Hindlimb muscle (tissue), 1 donor: ENCODE measurements around the gene CDKN2D. TPM values are rescaled to one million over a fixed set of nuclear protein-coding genes. Genes with fewer than 3 reads are reported as not detected.
"Not testable (repeated sequence)": the region's sequence is repeated elsewhere in the genome, so short reads cannot be mapped to it uniquely, and the experiment has no call there.

Source experiments
- DNase-seq: peaks from one replicate; pipeline ENCODE4 v3.0.0-alpha.2; 2013
- polyA plus RNA-seq: library from polyadenylated mRNA; unstranded; fragments of 120-200 nt; gene quantifications from one replicate; pipeline ENCODE4 v1.2.1, GENCODE V29; 2013; ENCODE audit not compliant: insufficient read length

The CDKN2D gene
- polyA plus RNA-seq, 1 donor, result 14.4 TPM

DNA sequence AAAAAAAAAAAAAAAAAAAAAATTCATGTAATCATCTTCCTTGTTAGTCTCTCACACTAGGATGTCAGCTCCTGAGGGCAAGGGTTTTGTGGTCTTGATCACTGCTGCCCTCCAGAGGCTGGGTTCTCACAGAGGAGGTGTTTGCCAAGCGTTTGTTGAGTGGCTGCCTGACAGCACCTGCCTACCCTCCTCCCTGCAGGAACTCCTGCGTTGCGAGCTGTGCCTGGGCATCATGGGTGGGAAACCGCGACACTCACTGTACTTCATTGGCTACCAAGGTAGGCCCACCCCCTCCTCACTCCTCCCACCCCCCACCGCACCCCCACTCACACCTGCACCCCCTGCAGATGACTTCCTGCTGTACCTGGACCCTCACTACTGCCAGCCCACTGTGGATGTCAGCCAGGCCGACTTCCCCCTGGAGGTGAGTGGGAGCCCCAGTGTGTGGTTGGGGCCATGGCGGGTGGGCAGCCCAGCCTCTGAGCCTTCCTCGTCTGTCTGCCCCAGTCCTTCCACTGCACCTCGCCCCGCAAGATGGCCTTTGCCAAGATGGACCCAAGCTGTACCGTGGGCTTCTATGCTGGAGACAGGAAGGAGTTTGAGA lies 17.0 kb downstream of the CDKN2D start:
- DNase-seq, result no peak

DNA sequence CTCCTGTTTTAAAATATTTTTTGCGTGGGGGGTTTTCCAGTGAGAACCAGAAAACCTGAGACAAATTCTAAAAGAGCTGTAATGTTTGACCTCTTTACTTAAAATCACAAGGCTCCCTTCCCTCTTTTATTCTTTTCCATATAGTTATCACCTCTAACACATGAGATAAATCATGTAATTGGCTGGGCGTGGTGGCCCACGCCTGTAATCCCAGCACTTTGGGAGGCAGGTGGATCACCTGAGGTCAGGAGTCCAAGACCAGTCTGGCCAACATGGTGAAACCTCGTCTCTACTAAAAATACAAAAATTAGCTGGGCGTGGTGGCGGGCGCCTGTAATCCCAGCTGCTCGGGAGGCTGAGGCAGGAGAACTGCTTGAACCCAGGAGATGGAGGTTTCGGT lies 17.8 kb downstream of the CDKN2D start:
- not testable (repeated sequence) for DNase-seq

DNA sequence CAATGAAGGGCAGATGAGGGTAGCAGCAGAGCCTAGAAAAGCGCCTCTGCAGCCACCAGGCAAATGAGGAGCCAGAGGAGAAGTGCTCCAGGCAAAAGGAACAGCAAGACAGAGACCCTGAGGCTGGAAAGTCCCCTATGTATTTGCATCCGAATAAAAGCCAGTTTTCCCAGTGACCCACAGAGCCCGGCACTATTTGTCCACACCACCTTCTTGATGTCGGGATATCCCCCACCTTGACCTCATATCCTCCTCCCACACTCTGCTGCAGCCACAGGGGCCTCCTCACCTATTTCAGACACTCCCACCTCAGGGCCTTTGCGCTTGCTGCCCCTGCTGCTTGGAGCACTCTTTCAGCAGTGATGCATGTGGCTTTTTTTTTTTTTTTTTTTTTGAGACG lies 18.4 kb downstream of the CDKN2D start:
- no peak for DNase-seq

DNA sequence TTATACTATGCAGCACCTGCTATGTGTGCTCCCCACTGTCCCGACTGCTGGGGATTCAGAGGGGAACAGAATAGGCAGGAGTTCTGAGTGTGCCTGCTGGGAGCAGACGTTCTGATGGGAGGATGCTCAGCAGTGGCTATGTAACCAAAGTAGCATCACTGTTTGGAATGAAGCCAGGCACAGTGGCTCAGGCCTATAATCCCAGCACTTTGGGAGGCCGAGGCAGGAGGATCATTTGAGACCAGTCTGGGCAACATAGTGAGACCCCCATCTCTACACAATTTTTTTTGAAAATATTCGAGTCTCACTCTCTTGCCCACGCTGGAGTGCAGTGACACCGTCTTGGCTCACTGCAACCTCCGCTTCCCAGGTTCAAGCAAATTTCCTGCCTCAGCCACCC lies 19.0 kb downstream of the CDKN2D start:
- DNase-seq, result no peak

DNA sequence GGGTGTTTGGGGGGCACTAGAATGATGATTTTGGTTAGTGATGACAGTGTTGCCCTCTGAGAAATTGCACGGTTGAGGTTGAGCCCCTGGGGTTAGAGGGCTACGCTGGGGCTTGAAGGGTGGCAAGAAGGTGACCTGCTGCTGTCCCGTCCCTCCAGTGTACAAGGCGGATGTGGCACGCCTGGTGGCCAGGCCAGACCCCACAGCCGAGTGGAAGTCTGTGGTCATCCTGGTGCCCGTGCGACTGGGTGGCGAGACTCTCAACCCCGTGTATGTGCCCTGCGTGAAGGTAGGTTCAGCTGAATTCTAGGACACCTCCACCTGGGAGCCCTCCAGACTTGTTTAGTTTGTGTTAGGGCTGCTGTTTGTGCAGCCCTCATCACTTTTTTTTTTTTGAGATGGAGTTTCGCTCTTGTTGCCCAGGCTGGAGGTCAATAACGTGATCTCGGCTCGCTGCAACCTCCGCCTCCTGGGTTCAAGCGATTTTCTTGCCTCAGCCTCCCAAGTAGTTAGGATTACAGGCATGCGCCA lies 20.0 kb downstream of the CDKN2D start:
- no peak for DNase-seq

DNA sequence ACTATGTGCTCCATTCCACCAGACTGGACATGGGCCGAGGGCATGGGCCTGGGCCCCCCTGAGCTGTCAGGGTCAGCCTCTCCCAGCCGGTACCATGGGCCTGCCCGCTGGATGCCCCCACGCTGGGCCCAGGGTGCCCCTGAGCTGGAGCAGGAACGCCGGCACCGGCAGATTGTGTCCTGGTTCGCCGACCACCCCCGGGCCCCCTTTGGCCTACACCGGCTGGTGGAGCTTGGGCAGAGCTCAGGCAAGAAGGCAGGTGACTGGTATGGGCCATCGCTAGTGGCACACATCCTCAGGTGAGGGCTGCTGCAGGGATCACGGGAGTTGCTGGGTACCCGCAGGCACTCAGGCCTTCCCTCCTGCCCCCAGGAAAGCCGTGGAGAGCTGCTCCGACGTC lies 22.0 kb downstream of the CDKN2D start:
- no peak for DNase-seq

DNA sequence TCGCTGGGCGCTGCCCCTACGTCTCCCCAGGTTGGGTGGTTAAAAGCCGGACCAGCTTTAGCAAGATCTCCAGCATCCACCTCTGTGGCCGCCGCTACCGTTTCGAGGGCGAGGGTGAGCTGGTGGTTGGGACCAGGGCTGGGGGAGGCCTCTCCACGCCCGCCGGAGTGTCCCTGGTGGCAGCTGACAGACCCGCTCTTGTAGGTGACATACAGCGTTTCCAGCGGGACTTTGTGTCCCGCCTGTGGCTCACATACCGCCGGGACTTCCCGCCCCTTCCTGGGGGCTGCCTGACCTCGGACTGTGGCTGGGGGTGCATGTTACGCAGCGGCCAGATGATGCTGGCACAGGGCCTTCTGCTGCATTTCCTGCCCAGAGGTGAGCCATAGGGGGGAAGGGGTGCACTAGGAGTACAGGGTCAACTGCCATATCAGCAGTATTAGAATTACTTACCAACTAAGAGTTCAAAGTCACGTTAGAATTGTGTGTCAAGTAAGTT lies 24.0 kb downstream of the CDKN2D start:
- DNase-seq, result no peak

DNA sequence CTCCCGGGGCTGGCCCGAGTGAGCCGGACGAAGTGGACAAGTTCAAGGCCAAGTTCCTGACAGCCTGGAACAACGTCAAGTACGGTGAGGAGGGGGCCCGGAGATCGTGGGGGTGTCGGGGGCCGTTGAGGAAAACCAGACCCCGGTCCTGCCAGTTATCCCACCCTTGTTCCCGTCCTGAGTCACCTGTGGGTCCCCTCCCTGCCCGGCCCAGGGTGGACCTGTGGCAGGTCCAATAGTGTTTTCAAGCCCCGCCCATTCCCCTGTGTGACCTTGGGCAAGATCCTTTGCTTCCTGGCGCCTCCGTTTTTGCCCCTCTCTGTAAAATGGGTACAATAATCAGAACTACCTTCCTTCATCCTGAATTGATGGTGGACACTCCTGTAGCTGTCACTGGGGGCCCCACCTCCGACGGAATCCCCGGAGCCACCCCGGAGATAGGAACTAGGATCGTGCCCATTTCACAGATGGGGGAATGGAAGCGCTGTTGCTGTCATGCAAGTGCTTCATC lies 24.5 kb downstream of the CDKN2D start:
- DNase-seq, result no peak

DNA sequence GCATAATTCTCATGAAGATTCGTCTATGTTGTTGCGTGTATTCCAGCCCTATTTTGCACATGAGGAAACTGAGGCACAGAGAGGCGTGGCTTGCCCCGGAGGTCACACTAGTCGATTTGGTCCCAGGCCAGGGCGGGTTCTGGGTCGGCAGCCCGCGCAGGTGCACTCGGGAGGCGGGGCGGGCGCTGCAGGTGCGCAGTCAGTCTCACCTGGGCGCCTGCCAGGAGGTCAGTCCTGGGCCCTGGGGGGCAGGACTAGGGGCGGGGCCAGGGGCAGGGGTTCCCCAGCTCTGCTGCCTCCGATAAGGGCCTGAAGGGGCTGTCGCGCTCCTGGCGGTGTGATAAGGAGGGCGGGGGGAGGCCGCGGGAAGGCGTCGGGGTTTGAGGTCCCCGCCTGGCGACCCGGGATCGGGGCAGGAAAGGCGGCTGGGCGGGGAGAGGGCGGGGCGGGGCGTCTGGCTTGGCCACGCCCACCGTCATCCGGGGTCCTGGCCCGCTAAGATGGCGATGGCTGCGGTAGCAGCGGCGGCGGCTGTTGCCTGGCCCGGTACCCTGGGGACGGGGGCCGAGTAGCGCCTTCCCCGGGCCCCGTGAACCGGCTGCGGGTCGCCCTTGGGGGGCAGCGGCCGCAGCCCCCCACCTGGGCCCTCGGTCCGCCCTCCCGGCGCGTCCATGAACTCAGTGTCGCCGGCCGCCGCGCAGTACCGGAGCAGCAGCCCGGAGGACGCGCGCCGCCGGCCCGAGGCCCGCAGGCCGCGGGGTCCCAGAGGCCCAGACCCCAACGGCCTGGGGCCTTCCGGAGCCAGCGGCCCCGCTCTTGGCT lies 25.1 kb downstream of the CDKN2D start, which contains the start of gene ATG4D:
ATG4D (plus strand) TSS at position 485 of the 822 bp plus-strand sequence; CDS start at position 672, 187 bp downstream.
- DNase-seq, result peak; percentile 71

DNA sequence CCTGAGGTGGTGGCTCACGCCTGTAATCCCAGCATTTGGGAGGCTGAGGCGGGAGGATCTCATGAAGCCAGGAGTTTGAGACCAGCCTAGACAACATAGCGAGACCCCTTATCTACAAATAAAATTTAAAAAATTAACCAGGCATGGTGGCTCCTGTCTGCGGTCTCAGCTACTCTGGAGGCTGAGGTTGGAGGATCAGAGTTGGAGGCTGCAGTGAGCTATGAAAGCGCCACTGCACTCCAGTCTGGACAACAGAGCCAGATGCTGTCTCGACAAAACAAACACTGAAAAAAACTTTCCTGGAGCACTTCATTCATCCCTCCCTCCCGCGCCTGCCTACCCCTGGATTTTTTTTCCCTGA lies 25.7 kb downstream of the CDKN2D start:
- no peak for DNase-seq

DNA sequence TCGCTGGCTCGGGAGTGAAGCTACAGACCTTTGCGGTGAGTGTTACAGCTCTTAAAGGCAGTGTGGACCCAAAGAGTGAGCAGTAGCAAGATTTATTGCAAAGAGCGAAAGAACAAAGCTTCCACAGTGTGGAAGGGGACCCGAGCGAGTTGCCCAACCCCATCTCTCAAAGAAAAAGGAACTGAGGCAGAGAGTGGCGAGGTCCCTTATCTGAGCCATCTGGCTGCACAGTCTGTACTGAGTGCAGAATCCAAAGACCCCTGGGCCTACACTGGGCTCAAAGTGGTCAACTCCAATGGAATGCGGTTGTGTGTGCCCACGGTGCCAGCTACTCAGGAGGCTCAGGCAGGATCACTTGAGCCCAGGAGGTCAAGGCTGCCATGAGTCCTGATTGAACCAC lies 29.8 kb downstream of the CDKN2D start:
- DNase-seq, result not testable (repeated sequence)

DNA sequence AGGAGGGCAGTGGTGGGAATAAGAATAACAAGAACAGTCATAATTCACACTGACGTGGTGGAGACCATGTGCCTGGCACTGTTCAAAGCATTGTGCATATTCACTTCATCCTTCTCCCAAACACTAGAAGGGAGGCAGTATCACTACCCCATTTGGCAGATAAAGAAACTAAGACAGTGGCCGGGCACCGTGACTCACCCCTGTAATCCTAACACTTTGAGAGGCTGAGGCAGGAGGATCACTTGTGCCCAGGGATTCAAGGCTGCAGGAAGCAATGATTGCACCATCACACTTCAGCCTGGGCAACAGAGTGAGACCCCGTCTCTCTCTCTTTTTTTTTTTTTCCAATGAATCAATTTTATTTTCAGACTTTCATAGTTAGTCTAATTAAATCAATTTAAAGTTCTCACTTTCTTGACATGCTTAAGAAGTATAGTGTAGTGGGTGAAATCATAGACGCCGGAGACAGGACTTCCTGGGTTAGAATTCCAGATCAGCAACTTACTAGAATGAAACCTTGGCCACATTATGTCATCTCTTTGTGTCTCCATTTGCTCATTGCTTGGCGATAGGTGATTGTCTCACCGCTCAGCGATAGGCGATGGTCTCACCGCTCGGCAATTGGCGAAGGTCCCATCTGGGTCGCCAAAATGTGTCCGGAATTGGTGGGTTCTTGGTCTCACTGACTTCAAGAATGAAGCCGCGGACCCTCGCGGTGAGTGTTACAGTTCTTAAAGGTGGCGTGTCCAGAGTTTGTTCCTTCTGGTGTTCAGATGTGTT lies 30.4 kb downstream of the CDKN2D start:
- no peak for DNase-seq

DNA sequence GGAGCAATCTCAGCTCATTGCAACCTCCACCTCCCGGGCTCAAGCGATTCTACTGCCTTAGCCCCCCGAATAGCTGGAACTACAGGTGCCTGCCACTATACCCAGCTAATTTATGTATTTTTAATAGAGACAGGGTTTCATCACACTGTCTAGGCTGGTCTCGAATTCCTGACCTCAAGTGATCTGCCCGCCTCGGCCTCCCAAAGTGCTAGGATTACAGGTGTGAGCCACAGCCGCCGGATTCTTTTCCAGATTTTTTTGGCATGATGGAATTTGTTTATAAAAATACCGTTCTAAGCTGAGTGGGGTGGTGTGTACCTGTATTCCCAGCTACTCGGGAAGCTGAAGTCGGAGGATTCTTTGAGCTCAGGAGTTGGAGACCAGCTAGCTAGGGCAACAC lies 31.1 kb downstream of the CDKN2D start:
- no peak for DNase-seq

DNA sequence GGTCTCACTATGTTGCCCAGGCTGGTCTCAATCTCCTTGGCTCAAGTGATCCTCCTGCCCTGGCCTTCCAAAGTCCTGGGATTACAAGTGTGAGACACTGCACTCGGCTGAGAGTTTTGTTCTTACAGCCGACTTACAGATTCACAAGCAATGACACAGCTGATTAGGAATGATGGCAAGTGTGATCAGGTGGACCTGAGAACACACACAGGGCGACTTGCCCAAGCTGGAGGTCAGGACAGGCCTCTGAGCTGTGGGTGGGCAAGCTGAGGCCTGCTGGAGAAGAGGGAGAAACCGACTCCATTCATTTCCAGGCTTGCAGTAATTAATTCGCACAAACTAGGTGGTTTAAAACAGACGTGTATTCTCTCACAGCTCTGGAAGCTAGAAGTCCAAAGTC lies 33.2 kb downstream of the CDKN2D start:
- no peak for DNase-seq

DNA sequence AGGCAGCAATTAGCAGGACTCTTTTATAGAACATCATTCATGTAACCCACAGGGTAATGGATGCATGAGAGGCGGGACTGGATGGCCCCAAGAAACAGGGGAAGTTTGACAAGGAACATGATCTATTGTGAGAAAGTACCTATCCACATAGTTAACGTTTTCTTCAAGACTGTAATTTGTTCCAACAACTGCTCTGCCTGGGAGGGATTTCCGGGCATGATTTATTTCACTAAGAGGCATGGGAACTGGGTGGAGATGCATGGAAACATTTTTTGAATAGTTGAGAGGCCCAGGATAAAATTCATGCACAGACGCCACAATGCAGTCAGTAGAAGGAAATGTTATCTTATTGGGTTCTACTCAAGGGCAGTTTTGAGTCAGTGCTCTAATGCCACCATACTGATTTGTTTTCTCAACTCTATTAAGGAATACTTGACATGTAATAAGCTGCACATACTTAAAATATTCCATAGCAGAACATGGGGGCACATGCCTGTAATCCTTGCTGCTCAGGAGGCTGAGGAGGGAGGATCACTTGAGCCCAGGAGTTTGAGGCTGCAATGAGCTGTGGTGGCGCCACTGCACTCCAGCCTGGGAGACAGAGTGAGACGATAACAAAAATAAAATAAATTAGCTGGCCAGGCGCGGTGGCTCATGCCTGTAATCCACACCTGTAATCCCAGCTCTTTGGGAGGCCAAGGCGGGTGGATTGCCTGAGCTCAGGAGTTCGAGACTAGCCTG lies 35.0 kb downstream of the CDKN2D start:
- DNase-seq, result no peak

DNA sequence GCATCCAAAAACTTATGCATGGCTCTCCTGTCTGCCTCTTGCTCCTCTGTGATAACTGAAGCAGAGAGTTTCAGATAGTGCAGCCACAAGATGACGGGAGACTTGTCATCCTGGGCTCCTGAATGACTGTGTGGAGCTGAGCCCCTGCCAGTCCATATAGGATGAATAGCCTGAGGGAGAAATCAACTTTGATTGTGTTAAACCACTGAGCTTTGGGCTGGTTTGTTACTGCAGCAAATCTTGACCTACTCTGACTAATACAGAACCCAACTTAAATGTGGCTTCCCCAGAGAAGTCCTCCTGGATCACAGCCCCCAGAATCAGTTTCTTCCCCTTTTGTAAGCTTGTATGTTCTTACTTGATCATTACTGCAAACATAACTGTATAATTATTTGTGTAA lies 36.3 kb downstream of the CDKN2D start:
- DNase-seq, result no peak

DNA sequence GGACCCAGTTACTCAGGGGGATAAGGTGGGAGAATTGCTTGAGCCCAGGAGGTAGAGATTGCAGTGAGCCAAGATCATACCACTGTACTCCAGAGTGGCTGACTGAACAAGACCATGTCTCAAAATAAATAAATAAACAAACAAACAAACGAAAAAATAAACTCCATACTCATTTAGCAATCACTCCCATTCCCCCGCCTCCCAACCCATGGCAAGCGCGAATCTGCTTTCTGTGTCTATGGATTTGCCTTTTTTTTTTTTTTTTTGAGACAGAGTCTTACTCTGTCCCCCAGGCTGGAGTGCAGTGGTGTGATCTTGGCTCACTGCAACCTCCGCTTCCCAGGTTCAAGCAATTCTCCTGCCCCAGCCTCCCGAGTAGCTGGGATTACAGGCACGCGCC lies 41.9 kb downstream of the CDKN2D start:
- DNase-seq, result not testable (repeated sequence)

DNA sequence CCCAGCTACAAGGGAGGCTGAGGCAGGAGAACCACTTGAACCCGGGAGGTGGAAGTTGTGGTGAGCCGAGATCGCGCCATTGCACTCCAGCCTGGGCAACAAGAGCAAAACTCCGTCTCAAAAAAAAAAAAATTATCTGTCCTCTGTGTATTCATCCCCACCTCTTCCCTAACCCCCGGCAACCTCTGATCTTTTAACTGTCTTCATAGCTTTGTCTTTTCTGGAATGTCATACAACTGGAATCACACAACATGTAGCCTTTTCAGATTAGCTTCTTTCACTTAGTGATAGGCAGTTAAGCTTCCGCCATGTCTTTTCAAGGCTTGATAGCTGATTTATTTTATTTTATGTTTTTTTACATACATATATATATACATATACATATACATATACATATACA lies 43.1 kb downstream of the CDKN2D start:
- no peak for DNase-seq

DNA sequence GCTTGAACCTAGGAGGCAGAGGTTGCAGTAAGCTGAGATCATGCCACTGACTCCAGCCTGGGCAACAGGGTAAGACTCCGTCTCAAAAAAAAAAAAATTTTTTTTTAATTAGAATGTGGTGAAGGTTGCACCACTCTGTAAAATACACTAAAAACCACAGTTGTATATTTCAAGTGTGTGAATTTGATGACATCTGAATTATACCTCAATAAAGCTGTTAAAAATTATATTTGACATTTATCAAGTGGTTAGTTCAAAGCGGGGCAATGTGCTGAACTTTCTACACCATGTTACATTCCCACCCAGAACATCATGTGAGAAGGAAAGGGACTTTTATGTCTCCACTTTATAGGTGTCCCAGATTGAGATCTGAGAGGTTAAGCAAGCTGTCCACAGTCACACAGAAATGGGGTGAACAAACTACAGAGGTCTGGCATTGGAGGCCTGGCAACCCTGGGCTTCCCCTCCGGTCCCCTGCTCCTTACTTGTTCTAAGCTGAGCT lies 45.6 kb downstream of the CDKN2D start:
- no peak for DNase-seq

DNA sequence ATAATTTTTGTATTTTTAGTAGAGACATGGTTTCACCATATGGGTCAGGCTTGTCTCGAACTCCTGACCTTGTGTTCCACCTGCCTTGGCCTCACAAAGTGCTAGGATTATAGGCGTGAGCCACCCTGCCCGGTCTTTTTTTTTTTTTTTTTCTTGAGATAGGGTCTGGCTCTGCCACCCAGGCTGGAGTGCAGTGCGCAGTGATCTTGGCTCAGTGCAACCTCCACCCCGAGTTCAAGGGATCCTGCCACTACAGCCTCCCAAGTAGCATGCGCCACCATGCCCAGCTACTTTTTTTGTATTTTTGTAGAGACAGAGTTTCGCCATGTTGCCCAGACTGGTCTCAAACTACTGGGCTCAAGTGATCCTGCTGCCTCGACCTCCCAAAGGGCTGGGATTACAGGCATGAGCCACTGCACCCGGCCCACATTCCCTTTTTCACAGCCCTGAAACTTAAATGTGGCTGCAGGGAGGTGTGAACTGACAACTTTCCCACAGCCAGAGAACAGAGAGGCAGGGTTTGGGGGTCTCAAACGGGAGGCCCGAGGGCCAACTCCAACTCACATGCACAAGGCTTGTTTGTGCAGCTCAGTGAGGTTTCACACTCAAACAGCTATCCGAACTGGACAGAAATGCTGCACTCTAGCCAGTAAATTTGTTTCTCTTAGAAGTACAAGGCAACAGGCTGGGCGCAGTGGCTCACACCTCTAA lies 47.2 kb downstream of the CDKN2D start:
- no peak for DNase-seq

DNA sequence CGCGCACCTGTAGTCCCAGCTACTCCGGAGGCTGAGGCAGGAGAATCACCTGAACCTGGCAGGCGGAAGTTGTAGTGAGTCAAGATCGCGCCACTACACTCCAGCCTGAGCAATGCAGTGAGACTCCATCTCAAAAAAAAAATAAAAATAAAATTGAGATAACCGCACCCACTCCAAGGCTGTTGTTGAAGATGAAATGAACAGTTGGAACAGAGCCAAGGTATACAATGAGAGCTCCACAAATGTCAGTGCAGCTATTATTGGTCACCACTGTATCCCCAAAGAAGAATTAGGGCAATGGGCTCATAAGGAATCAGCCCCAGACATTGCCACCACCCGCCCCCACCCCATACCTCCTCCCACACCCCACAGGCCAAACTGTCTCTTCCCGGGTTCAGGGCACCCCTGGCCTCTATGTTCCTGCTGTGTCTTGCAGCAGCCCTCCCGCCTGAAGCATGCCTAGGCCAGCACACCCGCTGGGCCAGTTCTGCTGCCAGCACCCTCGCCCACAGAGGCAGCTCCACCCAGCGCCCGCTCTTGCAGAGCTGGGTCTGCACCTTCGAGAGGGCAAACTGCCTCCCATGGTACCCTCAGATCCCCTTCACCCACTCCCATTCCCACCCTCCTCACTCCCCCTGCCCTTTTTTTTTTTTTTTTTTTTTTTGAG lies 48.0 kb downstream of the CDKN2D start:
- no peak for DNase-seq
